K562 (cell line): ENCODE measurements around the gene SLC19A3. TPM values are rescaled to one million over a fixed set of nuclear protein-coding genes. Genes with fewer than 3 reads are reported as not detected.

Experiments
- ATAC-seq: fragments of 200-7000 bp; cut with Tn5 transposase; 3 replicates; pipeline ENCODE4 v1.9.1; 2020; ENCODE audit warnings: moderate library complexity
- BruUV-seq: library from RNA; stranded (reverse); fragments of 400-500 nt; replicated peaks from 2 replicates; lab custom pipeline; 2021; lab: Mats Ljungman, UMichigan
- CTCF ChIA-PET: fragments of 300-600 bp; formaldehyde crosslinking; extraction: SDS; loops from one replicate; lab custom pipeline; 2021; ENCODE audit warnings: low intra/inter-chr PET ratio; lab: Yijun Ruan, JAX
- POLR2A ChIA-PET: fragments of 300-600, 350-650 bp; sonication (Branson Sonifier 250); formaldehyde crosslinking; extraction: SDS; loops from one replicate; lab custom pipeline; 2021; ENCODE audit warnings: antibody characterized with exemption, inconsistent platforms; lab: Yijun Ruan, JAX
- DNase-seq, 4 experiments: peaks; one replicate each; pipeline versions ENCODE4 v3.0.0 to v3.0.0-alpha.2; 2011 to 2018; ENCODE audit warnings: low spot score in 3 of 4, mixed read lengths in 3 of 4; ENCODE audit errors: extremely low read depth in 1 of 4
- FAIRE-seq: peaks from 2 replicates; lab custom pipeline; 2011; peaks lifted over from hg19 to GRCh38; lab: Jason Lieb, UNC
- H2AFZ ChIP-seq: 2 replicates; pipeline ENCODE4 v1.6.0; 2011; ENCODE audit warnings: low read depth, low read length, control low read depth, inconsistent platforms
- H3K27ac ChIP-seq: fragments of 200-600 bp; 3 replicates; pipeline ENCODE4 v1.8.0; 2011; ENCODE audit warnings: low read depth, mild to moderate bottlenecking, control low read depth, inconsistent platforms, low read length, moderate library complexity, mixed read lengths; ENCODE audit errors: extremely low read depth
- H3K27me3 ChIP-seq, 2 experiments: fragments of 300-600 bp in 1 of 2; 2 replicates in 1 of 2; 3 replicates in 1 of 2; pipeline versions ENCODE4 v1.6.0 to v1.8.0; 2011; ENCODE audit warnings: inconsistent platforms in 2 of 2, low read length in 2 of 2, mild to moderate bottlenecking in 1 of 2, mixed read lengths in 1 of 2, moderate library complexity in 1 of 2; ENCODE audit not compliant: control insufficient read depth in 2 of 2, insufficient read depth in 2 of 2
- H3K36me3 ChIP-seq: fragments of 300-600 bp; 3 replicates; pipeline ENCODE4 v1.8.0; 2011; ENCODE audit warnings: mild to moderate bottlenecking, low read length, inconsistent platforms; ENCODE audit not compliant: control insufficient read depth, insufficient read depth
- H3K4me1 ChIP-seq, 2 experiments: fragments of 200-600 bp in 1 of 2; replicated peaks in 1 of 2; 2 replicates in 1 of 2; 3 replicates in 1 of 2; pipeline versions ENCODE4 v1.5.1 to v1.8.0; 2011; ENCODE audit warnings: inconsistent platforms in 2 of 2, low read length in 2 of 2, mild to moderate bottlenecking in 1 of 2, mixed read lengths in 1 of 2, moderate library complexity in 1 of 2; ENCODE audit not compliant: control insufficient read depth in 2 of 2, insufficient read depth in 2 of 2
- H3K4me2 ChIP-seq: 2 replicates; pipeline ENCODE4 v1.6.1; 2011; ENCODE audit warnings: low read length, control low read depth, inconsistent platforms, mixed read lengths; ENCODE audit not compliant: insufficient read depth
- H3K4me3 ChIP-seq: fragments of 200-600 bp; sonication (generic), shearing (Covaris generic); 2 replicates; pipeline ENCODE4 v1.5.1; 2016; ENCODE audit warnings: control low read depth, inconsistent platforms
- H3K79me2 ChIP-seq: fragments of 200-600 bp; 3 replicates; pipeline ENCODE4 v1.8.0; 2011; ENCODE audit warnings: low read length, inconsistent platforms; ENCODE audit not compliant: control insufficient read depth, insufficient read depth
- H3K9ac ChIP-seq, 2 experiments: 2 replicates each; pipeline versions ENCODE4 v1.6.0 to v1.6.1; 2011; ENCODE audit warnings: low read depth in 2 of 2, low read length in 2 of 2, control low read depth in 1 of 2, inconsistent platforms in 1 of 2, mild to moderate bottlenecking in 1 of 2, mixed read lengths in 1 of 2; ENCODE audit not compliant: insufficient read depth in 1 of 2
- H3K9me1 ChIP-seq: one replicate; pipeline ENCODE4 v1.6.0; 2011; ENCODE audit warnings: inconsistent platforms, mild to moderate bottlenecking, low read length, moderate library complexity; ENCODE audit not compliant: control insufficient read depth, insufficient read depth
- H3K9me3 ChIP-seq: replicated peaks from 2 replicates; pipeline ENCODE4 v1.5.1; 2011; ENCODE audit warnings: low read depth, low read length, inconsistent platforms; ENCODE audit not compliant: control insufficient read depth, insufficient read depth
- H4K20me1 ChIP-seq: replicated peaks from 2 replicates; pipeline ENCODE4 v1.6.1; 2011; ENCODE audit warnings: low read length, inconsistent platforms, mixed read lengths; ENCODE audit not compliant: control insufficient read depth, insufficient read depth
- CHD1 ChIP-seq: fragments of 200-600 bp; sonication (generic); IDR thresholded peaks from one replicate; pipeline ENCODE4 v1.6.1; 2012; ENCODE audit warnings: mild to moderate bottlenecking, moderate library complexity, low read length, inconsistent platforms
- KDM4B ChIP-seq, 2 experiments: fragments of 450-650 bp in 1 of 2; sonication (generic) in 1 of 2; IDR thresholded peaks; 2 replicates each; pipeline ENCODE4 v1.6.1; 2016 to 2017; ENCODE audit warnings: borderline replicate concordance in 2 of 2, antibody characterized with exemption in 1 of 2, low read depth in 1 of 2, mild to moderate bottlenecking in 1 of 2
- NCOR1 ChIP-seq: fragments of 450-650 bp; IDR thresholded peaks from 2 replicates; pipeline ENCODE4 v1.6.1; 2016; ENCODE audit warnings: mild to moderate bottlenecking, moderate library complexity
- NFIX ChIP-seq: fragments of 250-450 bp; sonication (Bioruptor Pico); IDR thresholded peaks from 2 replicates; pipeline ENCODE4 v1.4.0; 2020; ENCODE audit warnings: low read depth, mild to moderate bottlenecking, moderate library complexity
- RBM34 ChIP-seq: fragments of 200-400 bp; formaldehyde crosslinking; IDR thresholded peaks from 2 replicates; pipeline ENCODE4 v1.6.1; 2018; ENCODE audit warnings: low read length, borderline replicate concordance; ENCODE audit not compliant: insufficient read depth
- RCOR1 ChIP-seq, 2 experiments: IDR thresholded peaks; 2 replicates each; pipeline ENCODE4 v1.6.1; 2012; ENCODE audit warnings: low read depth in 2 of 2, low read length in 2 of 2, borderline replicate concordance in 1 of 2, improper control_type of control experiment in 1 of 2
- SMARCE1 ChIP-seq: fragments of 450-650 bp; IDR thresholded peaks from 2 replicates; pipeline ENCODE4 v1.7.1; 2016; ENCODE audit warnings: mild to moderate bottlenecking
- ZNF347 ChIP-seq: fragments of 450-650 bp; formaldehyde crosslinking; IDR thresholded peaks from 2 replicates; pipeline ENCODE4 v1.4.0; 2020; ENCODE audit warnings: low read depth, mild to moderate bottlenecking, moderate library complexity
- ZSCAN32 ChIP-seq: fragments of 450-650 bp; formaldehyde crosslinking; IDR thresholded peaks from 2 replicates; pipeline ENCODE4 v1.4.0; 2020; ENCODE audit warnings: mild to moderate bottlenecking, moderate library complexity
- WGBS: fragments of 100-300 bp; shearing (Covaris generic); methylation state at CpG from one replicate; pipeline ENCODE4 v1.1.6; 2016; ENCODE audit warnings: low coverage, mixed read lengths; ENCODE audit not compliant: insufficient coverage; ENCODE audit errors: missing lambda C conversion rate; 5-methylcytosine and 5-hydroxymethylcytosine counted together
- in situ Hi-C: fragments of 300-500 bp; cut with MboI; formaldehyde crosslinking; loops from 4 replicates; pipeline ENCODE4 v1.15.0; 2018; ENCODE audit warnings: inconsistent platforms, mixed read lengths
- intact Hi-C: fragments of 100-400 bp; cut with micrococcal nuclease; formaldehyde crosslinking; loops from 2 replicates; pipeline ENCODE4 v1.14.2; 2022
- polyA plus RNA-seq, 8 experiments: library from polyadenylated mRNA; depleted of rRNA in 4 of 8; stranded (reverse) in 5 of 8; unstranded in 3 of 8; fragments of >200 nt; fragmentation: Nextera tagmentation in 2 of 8; fragmentation: Illumina TruSeq in 1 of 8; extraction: Ambion mirVana in 2 of 8; extraction: Trizol in 1 of 8; gene quantifications; 2 replicates each; pipeline versions ENCODE4 v1.2.1 to v1.2.3, GENCODE V29; 2011 to 2014; ENCODE audit warnings: inconsistent platforms in 1 of 8, missing spikeins in 1 of 8
- total RNA-seq, 7 experiments: library from RNA; depleted of rRNA in 6 of 7; stranded (reverse); fragments of >200 nt in 6 of 7; fragmentation: Illumina TruSeq in 2 of 7; extraction: Trizol in 2 of 7; gene quantifications; 2 replicates each; pipeline versions ENCODE4 v1.2.1 to v1.2.3, GENCODE V29; 2011 to 2021; ENCODE audit warnings: low replicate concordance in 1 of 7
- TF ChIP-seq, protein P1 (sequence below): fragments of 200-400 bp; formaldehyde crosslinking; IDR thresholded peaks from 2 replicates; pipeline ENCODE4 v1.6.1; 2017; ENCODE audit warnings: mild to moderate bottlenecking, low read depth, low read length, moderate library complexity
- TF ChIP-seq, protein P2 (sequence below): fragments of 250-450 bp; sonication (Bioruptor Pico); IDR thresholded peaks from 2 replicates; pipeline ENCODE4 v1.5.0; 2020; ENCODE audit warnings: mild to moderate bottlenecking
- TF ChIP-seq, protein P3 (sequence below): fragments of 450-650 bp; conservative IDR thresholded peaks from 2 replicates; pipeline ENCODE4 v1.6.1; 2016; ENCODE audit warnings: missing genetic modification characterization, low read depth, mild to moderate bottlenecking, control low read depth, missing compliant biosample characterization
- TF ChIP-seq, protein P4 (sequence below): fragments of 450-650 bp; IDR thresholded peaks from 2 replicates; pipeline ENCODE4 v1.7.1; 2018; ENCODE audit warnings: mild to moderate bottlenecking, low read depth; ENCODE audit not compliant: partially characterized antibody

The SLC19A3 gene
- total and polyA plus RNA-seq, 9 of the 15 experiments (the other 6 are each of a cell fraction or from before 2014, with no cell fraction given): not detected

DNA sequence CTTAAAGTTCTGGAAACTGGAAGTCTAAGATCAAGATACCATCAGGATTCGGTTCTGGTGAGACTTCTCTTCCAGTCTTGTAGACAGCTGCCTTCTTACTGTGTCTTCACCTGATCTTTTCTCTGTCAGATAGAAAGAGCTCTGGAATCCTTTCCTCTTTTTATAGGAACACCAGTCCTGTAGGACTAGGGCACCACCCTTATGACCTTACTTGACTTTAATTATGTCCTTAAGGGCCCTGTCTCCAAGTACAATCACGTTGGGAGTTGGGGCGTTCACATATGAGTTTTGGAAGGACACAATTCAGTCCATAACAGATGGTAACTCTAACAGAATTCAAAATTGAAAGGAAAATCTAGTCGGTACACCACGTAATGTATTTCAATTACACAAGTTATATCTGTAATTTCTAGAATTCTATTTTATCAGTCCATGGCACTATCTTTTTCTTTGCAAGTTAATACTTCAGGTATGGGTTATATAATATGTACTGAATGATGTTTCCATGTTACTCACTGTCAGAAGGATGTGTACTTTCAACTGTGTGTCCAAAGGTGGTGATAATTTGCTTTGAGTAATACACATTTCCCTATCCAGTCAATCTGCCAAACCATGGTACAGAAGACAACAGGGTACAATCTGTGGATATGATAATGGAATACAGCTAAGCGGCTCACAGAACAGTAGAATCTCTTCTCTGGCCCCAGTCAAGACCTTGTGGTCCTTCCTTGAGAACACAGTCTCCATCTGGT lies 52.5 kb downstream of the SLC19A3 start:
- Histone ChIP-seq H3K4me3 (no peak overlapping the region), H3K27me3 (no peaks in the 10 kb centered on the region), H3K4me2 (no peak overlapping the region), H3K79me2 (no peaks in the 10 kb centered on the region), H3K9ac (no peak overlapping the region), H3K9me3 (no peaks in the 10 kb centered on the region), H2AFZ (no peak overlapping the region), H3K27ac (no peak overlapping the region), H3K4me1 (no peaks in the 10 kb centered on the region), H3K36me3 (no peaks in the 10 kb centered on the region), H3K9me1 (no peaks in the 10 kb centered on the region), H4K20me1 (no peaks in the 10 kb centered on the region)
- in situ Hi-C loops: no loop called here
- no TSS peak for BruUV-seq
- POLR2A ChIA-PET: no interaction called here
- intact Hi-C loops: no loop called here
- CTCF ChIA-PET: no interaction called here
- FAIRE-seq (no peak), ATAC-seq (no peak), DNase-seq (no peak)
- 1% methylated on average over 6 of the region's 6 CpGs for WGBS
- TF ChIP-seq KDM4B (IDR thresholded peaks at IDR 0.05; ENCODE audit: borderline replicate concordance in 2 of 2, low read depth in 1 of 2) (no peak), RCOR1 (IDR thresholded peaks at IDR 0.05; ENCODE audit: borderline replicate concordance in 1 of 2, low read depth in 2 of 2, low read length in 2 of 2) (no peak), RBM34 (no peak), SMARCE1 (no peak), ZNF347 (CRISPR knock-in tag) (no peak), ZSCAN32 (CRISPR knock-in tag) (no peak), CHD1 (no peak), NFIX (CRISPR knock-in tag) (no peak), NCOR1 (no peak)
- TF ChIP-seq, protein P1, sequence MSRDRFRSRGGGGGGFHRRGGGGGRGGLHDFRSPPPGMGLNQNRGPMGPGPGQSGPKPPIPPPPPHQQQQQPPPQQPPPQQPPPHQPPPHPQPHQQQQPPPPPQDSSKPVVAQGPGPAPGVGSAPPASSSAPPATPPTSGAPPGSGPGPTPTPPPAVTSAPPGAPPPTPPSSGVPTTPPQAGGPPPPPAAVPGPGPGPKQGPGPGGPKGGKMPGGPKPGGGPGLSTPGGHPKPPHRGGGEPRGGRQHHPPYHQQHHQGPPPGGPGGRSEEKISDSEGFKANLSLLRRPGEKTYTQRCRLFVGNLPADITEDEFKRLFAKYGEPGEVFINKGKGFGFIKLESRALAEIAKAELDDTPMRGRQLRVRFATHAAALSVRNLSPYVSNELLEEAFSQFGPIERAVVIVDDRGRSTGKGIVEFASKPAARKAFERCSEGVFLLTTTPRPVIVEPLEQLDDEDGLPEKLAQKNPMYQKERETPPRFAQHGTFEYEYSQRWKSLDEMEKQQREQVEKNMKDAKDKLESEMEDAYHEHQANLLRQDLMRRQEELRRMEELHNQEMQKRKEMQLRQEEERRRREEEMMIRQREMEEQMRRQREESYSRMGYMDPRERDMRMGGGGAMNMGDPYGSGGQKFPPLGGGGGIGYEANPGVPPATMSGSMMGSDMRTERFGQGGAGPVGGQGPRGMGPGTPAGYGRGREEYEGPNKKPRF: no peak
- TF ChIP-seq, protein P2, sequence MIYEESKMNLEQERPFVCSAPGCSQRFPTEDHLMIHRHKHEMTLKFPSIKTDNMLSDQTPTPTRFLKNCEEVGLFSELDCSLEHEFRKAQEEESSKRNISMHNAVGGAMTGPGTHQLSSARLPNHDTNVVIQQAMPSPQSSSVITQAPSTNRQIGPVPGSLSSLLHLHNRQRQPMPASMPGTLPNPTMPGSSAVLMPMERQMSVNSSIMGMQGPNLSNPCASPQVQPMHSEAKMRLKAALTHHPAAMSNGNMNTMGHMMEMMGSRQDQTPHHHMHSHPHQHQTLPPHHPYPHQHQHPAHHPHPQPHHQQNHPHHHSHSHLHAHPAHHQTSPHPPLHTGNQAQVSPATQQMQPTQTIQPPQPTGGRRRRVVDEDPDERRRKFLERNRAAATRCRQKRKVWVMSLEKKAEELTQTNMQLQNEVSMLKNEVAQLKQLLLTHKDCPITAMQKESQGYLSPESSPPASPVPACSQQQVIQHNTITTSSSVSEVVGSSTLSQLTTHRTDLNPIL (CRISPR knock-in tag): no peak
- TF ChIP-seq, protein P3, sequence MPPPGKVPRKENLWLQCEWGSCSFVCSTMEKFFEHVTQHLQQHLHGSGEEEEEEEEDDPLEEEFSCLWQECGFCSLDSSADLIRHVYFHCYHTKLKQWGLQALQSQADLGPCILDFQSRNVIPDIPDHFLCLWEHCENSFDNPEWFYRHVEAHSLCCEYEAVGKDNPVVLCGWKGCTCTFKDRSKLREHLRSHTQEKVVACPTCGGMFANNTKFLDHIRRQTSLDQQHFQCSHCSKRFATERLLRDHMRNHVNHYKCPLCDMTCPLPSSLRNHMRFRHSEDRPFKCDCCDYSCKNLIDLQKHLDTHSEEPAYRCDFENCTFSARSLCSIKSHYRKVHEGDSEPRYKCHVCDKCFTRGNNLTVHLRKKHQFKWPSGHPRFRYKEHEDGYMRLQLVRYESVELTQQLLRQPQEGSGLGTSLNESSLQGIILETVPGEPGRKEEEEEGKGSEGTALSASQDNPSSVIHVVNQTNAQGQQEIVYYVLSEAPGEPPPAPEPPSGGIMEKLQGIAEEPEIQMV: no peak
- TF ChIP-seq, protein P4, sequence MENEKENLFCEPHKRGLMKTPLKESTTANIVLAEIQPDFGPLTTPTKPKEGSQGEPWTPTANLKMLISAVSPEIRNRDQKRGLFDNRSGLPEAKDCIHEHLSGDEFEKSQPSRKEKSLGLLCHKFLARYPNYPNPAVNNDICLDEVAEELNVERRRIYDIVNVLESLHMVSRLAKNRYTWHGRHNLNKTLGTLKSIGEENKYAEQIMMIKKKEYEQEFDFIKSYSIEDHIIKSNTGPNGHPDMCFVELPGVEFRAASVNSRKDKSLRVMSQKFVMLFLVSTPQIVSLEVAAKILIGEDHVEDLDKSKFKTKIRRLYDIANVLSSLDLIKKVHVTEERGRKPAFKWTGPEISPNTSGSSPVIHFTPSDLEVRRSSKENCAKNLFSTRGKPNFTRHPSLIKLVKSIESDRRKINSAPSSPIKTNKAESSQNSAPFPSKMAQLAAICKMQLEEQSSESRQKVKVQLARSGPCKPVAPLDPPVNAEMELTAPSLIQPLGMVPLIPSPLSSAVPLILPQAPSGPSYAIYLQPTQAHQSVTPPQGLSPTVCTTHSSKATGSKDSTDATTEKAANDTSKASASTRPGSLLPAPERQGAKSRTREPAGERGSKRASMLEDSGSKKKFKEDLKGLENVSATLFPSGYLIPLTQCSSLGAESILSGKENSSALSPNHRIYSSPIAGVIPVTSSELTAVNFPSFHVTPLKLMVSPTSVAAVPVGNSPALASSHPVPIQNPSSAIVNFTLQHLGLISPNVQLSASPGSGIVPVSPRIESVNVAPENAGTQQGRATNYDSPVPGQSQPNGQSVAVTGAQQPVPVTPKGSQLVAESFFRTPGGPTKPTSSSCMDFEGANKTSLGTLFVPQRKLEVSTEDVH: no peak
